ENCODE data around the gene DNAH17.

- TF ChIP-seq CTCF (tag by site-specific recombination; IDR thresholded peaks at IDR 0.05) (no peak), ZNF423 (tag by site-specific recombination; IDR thresholded peaks at IDR 0.05) (no peak), ZNF670 (tag by site-specific recombination; IDR thresholded peaks at IDR 0.05; ENCODE audit: low read depth) (no peak), ZNF645 (tag by site-specific recombination; IDR thresholded peaks at IDR 0.05) (no peak)
Observed at GRCh38 chr17:78460176-78460675, 117.0 kb downstream of the DNAH17 start.

Measured in HEK293 (cell line).